ENCODE results near the gene ATL2.
"Not testable (repeated sequence)": the region's sequence is repeated elsewhere in the genome, so short reads cannot be mapped to it uniquely, and the experiment has no call there.

Gene ATL2

GRCh38 chr2:38390947-38391346, 13.9 kb upstream of the ATL2 start:
- no peak for DNase-seq (ENCODE audit: low read depth)

DNA sequence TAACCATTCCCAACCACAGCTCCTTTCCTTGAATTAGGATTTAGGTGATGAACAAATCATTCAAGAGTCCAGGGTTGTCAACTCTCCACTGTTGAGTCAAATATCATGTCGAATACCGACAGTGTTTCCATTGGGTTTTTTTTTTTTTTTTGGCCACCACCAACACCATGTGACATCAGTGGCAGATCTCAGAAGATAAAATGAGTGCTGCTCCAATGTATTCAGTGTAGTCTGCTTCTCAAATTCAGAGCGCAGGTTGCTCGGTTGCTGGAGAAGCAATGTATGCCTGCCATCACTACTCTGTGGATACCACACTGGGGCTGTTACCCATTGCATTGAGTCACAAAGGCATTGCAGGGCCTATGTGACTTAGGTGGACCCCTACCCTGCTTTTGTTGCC, 10.8 kb upstream of the ATL2 start:
- DNase-seq (ENCODE audit: low read depth), result no peak

DNA sequence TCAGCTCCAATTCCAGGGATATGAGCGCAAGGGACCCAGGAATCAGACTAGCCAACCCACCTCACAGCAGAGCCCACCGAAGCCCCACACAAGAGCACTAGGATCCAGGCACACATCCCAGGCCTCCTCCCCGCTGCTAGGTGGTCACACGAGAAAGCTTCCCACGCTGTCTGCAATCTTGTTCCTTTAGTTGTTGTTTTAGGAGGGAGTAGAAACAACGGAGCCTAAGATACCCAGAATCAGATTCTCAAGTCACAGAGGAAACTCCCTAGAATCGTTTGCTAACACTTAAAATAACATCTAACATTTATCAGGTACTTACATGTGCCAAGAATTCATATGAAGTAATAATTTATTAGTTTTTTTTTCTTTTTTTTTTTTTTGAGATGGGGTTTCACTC, 9.7 kb upstream of the ATL2 start:
- DNase-seq (ENCODE audit: low read depth), result no peak

GRCh38 chr2:38386377-38386776, 9.3 kb upstream of the ATL2 start:
- DNase-seq (ENCODE audit: low read depth), result no peak

DNA sequence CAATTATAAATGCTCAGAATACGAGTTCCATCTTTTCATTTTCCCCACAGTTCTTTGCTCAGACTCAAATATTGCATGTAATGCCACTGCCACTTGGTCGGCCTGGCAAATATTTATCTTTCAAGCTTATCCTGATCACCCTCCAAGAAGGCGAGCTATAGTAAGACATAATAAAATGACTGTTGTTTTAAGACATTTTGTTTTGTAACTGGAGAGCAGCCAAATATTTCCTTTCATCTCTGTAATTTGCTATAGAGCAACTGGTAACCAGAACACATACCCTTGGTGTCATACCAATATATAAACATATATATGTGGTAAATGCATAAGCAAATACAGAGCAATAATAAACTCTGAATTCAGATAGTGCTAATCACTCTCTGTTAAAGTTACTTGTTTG, 7.3 kb upstream of the ATL2 start:
- DNase-seq (ENCODE audit: low read depth), result no peak

GRCh38 chr2:38383741-38384140, 6.7 kb upstream of the ATL2 start:
- not testable (repeated sequence) for DNase-seq (ENCODE audit: low read depth)

- no peak for DNase-seq (ENCODE audit: low read depth)
Observed at GRCh38 chr2:38381381-38382143, 4.5 kb upstream of the ATL2 start.

DNA sequence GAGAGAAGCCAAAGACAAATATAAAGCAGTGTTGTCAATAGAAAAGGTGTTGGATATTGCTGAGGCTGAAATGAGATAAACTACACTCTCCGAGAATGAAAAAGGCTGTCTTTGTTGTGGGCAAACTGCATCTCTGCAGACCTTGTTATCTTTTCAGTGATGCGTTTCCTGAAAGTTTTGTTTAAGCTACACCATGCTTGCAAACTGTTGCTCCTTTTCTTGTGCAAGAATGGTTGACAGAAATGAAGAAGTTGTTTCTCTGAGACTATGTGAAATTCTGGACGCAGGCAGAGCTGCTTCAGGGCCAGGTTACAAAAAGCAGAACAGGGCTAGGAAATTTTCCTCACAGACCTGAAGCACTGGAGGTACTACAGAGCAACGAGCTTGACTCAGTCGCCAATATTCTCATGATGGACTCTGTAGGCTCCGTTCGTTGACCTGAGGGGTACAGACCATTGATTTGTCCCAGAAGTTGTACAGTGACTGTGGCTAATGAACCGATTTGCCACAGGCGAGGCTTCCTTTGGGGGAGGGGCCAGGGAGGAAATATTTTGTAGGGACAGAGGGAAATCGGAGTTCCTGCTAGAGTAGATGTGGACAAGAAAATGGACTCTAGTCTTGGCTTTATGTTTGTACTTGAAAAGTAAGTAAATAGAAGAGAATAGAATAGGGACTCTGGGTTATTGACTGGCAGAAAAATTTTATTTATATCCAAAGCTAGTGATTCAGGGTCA, 3.5 kb upstream of the ATL2 start:
- DNase-seq (ENCODE audit: low read depth), result no peak

DNA sequence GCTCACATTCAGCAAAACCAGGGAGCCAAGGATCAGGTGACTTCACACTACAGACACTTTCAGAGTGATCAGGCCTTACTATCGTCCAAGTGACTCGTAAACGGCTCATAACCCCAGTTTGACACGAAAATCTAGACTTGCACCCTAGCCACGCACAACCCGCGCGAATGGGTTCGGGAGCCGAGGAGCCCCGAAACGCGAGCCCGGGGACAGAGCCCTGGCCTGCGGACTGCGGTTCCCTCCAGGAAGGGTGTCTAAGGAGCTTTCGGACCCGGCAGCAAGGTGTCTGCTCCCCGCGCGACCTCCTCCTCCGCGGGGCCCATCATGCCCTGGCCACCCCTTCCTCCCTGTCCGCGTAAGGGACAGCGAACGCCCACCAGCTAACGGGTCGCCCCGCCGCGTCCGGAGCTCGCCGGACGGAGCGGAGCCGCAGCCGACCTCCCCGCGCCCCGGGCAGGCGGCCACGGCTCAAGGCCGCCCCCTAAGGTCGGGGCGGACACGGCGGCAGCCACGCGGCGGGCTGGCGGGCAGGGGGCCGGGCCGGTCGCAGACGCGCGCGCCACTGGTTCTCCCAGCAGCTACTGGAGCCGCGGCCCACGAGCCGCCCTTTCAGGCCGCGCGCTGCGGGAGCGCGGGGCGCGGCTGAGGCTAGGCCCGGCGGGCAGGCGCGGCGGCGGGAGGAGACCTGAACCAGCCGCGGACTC, 575 bp downstream of the ATL2 start:
- peak; percentile 37 for DNase-seq (ENCODE audit: low read depth)

- peak; percentile 25 for DNase-seq (ENCODE audit: low read depth)
Observed at GRCh38 chr2:38375696-38376345, 1.3 kb downstream of the ATL2 start.

- no peak for DNase-seq (ENCODE audit: low read depth)
Observed at GRCh38 chr2:38374984-38375383, 2.1 kb downstream of the ATL2 start.

GRCh38 chr2:38371235-38371634, 5.8 kb downstream of the ATL2 start:
- no peak for DNase-seq (ENCODE audit: low read depth)

- no peak for DNase-seq (ENCODE audit: low read depth)
Observed at GRCh38 chr2:38370664-38371063, 6.4 kb downstream of the ATL2 start.

DNA sequence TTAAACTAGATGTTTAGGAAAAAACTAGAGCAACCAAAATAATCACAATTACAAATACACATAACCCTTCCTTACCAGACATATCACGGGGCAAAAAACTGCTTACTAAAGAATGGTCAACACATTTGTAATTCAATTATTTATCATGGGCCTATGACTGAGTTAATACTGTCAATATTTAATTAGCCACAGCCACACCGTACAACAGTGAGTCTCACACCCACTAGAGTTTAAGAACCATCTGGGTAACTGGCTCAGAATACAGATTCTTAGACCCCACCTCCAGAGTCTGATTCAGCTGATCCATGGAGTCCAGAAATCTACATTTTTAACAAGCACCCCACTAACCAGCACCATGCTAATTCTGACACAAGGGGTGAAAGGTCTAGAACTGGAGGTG, 14.8 kb downstream of the ATL2 start:
- DNase-seq (ENCODE audit: low read depth), result no peak

DNA sequence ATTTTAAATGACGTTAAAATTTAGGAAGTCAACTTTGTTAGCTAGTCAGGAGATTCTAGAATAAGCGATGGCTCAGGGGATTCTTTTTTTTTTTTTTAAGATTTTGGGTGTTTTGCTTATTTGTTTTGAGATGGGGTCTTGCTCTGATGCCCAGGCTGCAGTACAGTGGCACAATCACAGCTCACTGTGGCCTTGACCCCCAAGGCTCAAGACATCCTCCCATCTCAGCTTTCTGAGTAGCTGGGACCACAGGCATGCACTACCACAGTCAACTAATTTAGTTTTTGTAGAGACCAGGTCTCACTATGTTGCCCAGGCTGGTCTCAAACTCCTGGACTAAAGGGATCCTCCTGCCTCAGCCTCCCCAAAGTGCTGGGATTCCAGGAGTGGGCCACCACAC, 16.9 kb downstream of the ATL2 start:
- DNase-seq (ENCODE audit: low read depth), result no peak

DNA sequence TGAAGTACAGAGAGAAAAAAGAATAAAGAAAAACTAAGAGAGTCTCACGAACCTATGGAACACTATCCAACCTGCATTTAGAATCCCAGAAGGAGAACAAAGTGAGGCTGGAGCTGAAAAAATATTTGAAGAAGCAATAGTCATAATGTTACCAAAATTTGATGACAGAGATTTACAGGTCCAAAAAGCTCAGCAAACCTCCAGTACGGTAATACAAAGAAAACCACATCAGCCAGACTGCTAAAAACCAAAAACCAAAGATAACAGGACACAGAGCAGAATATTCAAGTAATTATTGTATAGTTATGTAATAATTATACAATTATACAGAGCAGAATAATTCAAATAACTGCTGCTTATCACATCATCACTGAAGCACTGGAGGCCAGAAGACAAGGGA, 23.7 kb downstream of the ATL2 start:
- no peak for DNase-seq (ENCODE audit: low read depth)

DNA sequence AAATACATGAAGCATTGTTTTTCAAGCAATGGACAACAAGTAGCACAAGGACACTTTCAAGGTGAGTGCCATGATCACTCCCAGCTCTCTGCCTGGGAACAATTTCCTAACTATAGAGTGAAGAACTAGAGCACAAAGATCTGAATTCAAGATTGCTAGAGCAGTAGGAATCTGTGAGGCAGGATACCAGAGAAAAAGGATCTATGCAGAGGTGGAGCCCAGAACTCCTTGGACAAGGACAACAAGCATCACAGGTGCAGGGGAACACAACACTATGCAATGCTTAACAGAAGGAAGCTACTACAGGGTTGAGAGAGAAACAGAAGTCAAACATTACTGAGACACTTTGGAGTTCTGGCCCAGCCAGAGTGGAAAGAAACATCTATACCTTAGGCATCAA, 24.7 kb downstream of the ATL2 start:
- no peak for DNase-seq (ENCODE audit: low read depth)

- DNase-seq (ENCODE audit: low read depth), result no peak
Observed at GRCh38 chr2:38345323-38346038, 31.6 kb downstream of the ATL2 start.

DNA sequence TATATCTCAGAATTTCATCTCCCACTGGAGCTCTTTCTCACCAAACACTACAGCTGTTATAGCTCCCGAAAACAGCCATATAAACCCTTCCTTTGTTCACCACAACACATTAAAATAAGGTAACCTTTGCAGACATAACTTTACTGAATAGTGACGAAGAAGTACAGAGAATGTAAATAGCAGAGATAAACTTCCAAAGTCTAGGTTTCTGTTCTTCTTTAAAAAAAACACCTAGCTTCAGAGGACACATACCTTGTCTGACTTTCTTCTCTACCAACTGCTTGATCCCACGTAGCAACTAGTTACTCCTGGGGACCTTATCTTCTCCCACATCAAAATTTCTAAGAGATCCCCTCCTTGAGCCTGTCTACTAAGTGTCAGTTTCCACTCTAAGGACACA, 32.3 kb downstream of the ATL2 start:
- DNase-seq (ENCODE audit: low read depth), result no peak

DNA sequence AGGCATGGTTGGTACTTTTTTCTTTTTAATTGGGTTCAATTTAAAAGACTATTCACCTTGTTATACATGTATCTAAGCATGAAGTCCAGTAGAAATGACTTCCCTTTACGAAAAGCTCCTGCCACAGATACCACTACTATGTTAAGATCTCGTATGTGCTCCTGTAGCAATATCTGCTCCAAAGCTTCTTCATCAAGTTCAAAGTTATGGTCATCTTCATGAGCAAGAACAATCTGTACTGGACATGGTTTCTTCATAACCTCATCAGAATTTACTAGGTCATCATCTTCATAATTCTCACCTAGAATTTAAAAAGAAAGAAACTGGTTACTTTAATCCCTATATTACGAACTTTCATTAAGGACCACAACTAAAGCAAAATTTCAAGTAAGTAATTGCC, 33.9 kb downstream of the ATL2 start:
- DNase-seq (ENCODE audit: low read depth), result no peak

DNA sequence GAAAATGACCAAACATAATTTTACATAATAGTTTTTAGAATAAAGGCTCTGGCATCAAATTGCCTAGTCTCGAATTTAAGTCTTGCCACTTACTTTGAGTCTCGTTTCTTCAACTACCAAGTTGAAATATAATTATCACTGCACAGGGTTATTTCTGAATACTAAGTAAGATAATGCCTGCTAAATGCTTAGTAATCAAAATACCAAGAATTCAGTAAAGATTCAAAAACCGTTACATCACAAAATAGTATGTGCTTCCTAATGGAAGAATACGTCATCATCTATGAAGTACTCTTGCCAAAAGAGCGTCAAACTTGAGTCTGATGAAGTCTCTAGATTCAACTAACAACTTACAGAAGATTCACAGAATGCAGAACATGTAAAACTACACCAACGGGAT, 40.5 kb downstream of the ATL2 start:
- no peak for DNase-seq (ENCODE audit: low read depth)

DNA sequence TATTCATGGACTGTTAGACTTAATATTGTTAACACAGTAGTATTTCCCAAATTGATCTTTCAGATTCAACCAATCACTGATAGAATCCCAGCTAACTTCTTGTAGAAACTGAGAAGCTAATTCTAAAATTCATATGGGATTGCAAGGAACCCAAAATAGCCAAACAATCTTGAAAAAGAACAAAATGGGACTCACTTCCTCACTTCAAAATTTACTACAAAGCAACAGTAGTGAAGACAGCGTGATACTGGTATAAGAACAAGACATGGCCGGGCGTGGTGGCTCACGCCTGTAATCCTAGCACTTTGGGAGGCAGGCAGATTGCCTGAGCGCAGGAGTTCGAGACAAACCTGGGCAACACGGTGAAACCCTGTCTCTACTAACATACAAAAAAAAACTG, 46.3 kb downstream of the ATL2 start:
- DNase-seq (ENCODE audit: low read depth), result no peak
